Stimulated activated CD8-positive, alpha-beta memory T cell treated with anti-CD3 and anti-CD28 coated beads, Interleukin-12 subunit alpha, Interleukin-12 subunit beta, amount 100 ng/mL, for 4 hours (primary cell): ENCODE data around the gene ACAA2.

Source experiments
- DNase-seq: peaks from one replicate; pipeline ENCODE4 v3.0.0-alpha.2; 2020; ENCODE audit warnings: low read depth

The ACAA2 gene

GRCh38 chr18:49813319-49814146 is at the start of gene ACAA2:
Gene ACAA2 (minus strand): TSS chr18:49813533. CDS start chr18:49813484, 49 bp downstream.
- DNase-seq: peak; percentile 76

GRCh38 chr18:49862656-49863385 is 49.5 kb upstream of the ACAA2 start:
- DNase-seq: no peak

- DNase-seq: no peak
Measured at GRCh38 chr18:49861659-49862058, 48.3 kb upstream of the ACAA2 start.

GRCh38 chr18:49859725-49860124 is 46.4 kb upstream of the ACAA2 start:
- no peak for DNase-seq

- DNase-seq: no peak
Measured at GRCh38 chr18:49859021-49859359, 45.7 kb upstream of the ACAA2 start.

- no peak for DNase-seq
Measured at GRCh38 chr18:49858309-49859020, 45.1 kb upstream of the ACAA2 start.

- DNase-seq: no peak
Measured at GRCh38 chr18:49857708-49858107, 44.4 kb upstream of the ACAA2 start.

GRCh38 chr18:49856496-49856895 is 43.2 kb upstream of the ACAA2 start:
- no peak for DNase-seq

- no peak for DNase-seq
Measured at GRCh38 chr18:49855711-49856415, 42.5 kb upstream of the ACAA2 start.

GRCh38 chr18:49854681-49855080 is 41.3 kb upstream of the ACAA2 start:
- DNase-seq: no peak

GRCh38 chr18:49853436-49853835 is 40.1 kb upstream of the ACAA2 start:
- no peak for DNase-seq

- DNase-seq: no peak
Measured at GRCh38 chr18:49853011-49853410, 39.7 kb upstream of the ACAA2 start.

- no peak for DNase-seq
Measured at GRCh38 chr18:49851624-49852023, 38.3 kb upstream of the ACAA2 start.

GRCh38 chr18:49850636-49851035 is 37.3 kb upstream of the ACAA2 start:
- no peak for DNase-seq

- no peak for DNase-seq
Measured at GRCh38 chr18:49849331-49850217, 36.2 kb upstream of the ACAA2 start.

- DNase-seq: no peak
Measured at GRCh38 chr18:49848115-49848514, 34.8 kb upstream of the ACAA2 start.

- no peak for DNase-seq
Measured at GRCh38 chr18:49847524-49847923, 34.2 kb upstream of the ACAA2 start.

- no peak for DNase-seq
Measured at GRCh38 chr18:49846718-49847470, 33.6 kb upstream of the ACAA2 start.

- DNase-seq: no peak
Measured at GRCh38 chr18:49846361-49846662, 33.0 kb upstream of the ACAA2 start.

GRCh38 chr18:49845629-49846360 is 32.5 kb upstream of the ACAA2 start:
- DNase-seq: no peak
